PFSK-1 (cell line): Measurements from ENCODE around the gene LRRC43.

Experiments used
- FOXP2 ChIP-seq: optimal IDR thresholded peaks from 2 replicates; pipeline ENCODE3; 2011; ENCODE audit warnings: borderline replicate concordance, control low read depth, inconsistent platforms; ENCODE audit not compliant: insufficient read depth; ENCODE audit errors: extremely low read length, extremely low read depth
- POLR2AphosphoS5 ChIP-seq: IDR thresholded peaks from 2 replicates; pipeline ENCODE4 v1.6.1; 2012; ENCODE audit warnings: low read depth, mild to moderate bottlenecking, control low read depth, low read length, moderate library complexity
- SIN3A ChIP-seq: IDR thresholded peaks from 2 replicates; pipeline ENCODE4 v1.6.1; 2012; ENCODE audit warnings: mild to moderate bottlenecking, low read length, moderate library complexity, borderline replicate concordance; ENCODE audit not compliant: insufficient read depth
- TAF1 ChIP-seq: IDR thresholded peaks from 2 replicates; pipeline ENCODE4 v1.6.1; 2012; ENCODE audit warnings: low read length, control low read depth, borderline replicate concordance; ENCODE audit not compliant: insufficient read depth
- TF ChIP-seq, protein P1 (sequence below), 2 experiments: IDR thresholded peaks; 2 replicates each; pipeline versions ENCODE4 v1.6.1 to v1.8.0; 2011 to 2012; ENCODE audit warnings: low read depth in 2 of 2, low read length in 2 of 2, control low read depth in 1 of 2, inconsistent platforms in 1 of 2, mild to moderate bottlenecking in 1 of 2, moderate library complexity in 1 of 2; ENCODE audit not compliant: insufficient read depth in 1 of 2

Gene LRRC43

GRCh38 chr12:122250047-122250446 lies 67.1 kb downstream of the LRRC43 start:
- TF ChIP-seq TAF1 (no peak), SIN3A (no peak), POLR2AphosphoS5 (no peak)
- TF ChIP-seq, protein P1, sequence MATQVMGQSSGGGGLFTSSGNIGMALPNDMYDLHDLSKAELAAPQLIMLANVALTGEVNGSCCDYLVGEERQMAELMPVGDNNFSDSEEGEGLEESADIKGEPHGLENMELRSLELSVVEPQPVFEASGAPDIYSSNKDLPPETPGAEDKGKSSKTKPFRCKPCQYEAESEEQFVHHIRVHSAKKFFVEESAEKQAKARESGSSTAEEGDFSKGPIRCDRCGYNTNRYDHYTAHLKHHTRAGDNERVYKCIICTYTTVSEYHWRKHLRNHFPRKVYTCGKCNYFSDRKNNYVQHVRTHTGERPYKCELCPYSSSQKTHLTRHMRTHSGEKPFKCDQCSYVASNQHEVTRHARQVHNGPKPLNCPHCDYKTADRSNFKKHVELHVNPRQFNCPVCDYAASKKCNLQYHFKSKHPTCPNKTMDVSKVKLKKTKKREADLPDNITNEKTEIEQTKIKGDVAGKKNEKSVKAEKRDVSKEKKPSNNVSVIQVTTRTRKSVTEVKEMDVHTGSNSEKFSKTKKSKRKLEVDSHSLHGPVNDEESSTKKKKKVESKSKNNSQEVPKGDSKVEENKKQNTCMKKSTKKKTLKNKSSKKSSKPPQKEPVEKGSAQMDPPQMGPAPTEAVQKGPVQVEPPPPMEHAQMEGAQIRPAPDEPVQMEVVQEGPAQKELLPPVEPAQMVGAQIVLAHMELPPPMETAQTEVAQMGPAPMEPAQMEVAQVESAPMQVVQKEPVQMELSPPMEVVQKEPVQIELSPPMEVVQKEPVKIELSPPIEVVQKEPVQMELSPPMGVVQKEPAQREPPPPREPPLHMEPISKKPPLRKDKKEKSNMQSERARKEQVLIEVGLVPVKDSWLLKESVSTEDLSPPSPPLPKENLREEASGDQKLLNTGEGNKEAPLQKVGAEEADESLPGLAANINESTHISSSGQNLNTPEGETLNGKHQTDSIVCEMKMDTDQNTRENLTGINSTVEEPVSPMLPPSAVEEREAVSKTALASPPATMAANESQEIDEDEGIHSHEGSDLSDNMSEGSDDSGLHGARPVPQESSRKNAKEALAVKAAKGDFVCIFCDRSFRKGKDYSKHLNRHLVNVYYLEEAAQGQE (IDR thresholded peaks at IDR 0.05; ENCODE audit: insufficient read depth in 1 of 2, low read depth in 2 of 2, low read length in 2 of 2) = no peak

DNA sequence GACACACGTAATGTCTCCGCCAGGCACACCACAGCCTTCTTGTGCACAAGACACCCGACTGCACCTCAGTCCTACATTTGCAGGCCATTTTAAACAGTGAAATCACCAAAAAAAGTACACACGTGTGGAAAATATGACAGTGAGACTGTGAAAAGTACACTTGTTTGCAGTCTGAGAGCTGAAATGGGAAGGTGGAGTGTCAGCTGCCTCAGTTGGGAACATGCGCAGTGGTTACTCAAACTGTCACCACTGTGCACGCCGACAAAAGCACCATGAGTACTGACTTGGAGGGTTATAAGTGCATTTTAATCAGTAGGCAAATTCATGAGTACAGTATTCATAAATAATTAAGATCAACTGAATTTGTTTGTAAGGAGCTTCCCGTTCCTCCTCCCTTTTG lies 67.6 kb downstream of the LRRC43 start:
- TF ChIP-seq, protein P1 (IDR thresholded peaks at IDR 0.05; ENCODE audit: insufficient read depth in 1 of 2, low read depth in 2 of 2, low read length in 2 of 2) = no peak
- TF ChIP-seq SIN3A (no peak), FOXP2 (no peak), POLR2AphosphoS5 (no peak)
